GM23338 (cell line): Measurements from ENCODE around the gene GPC2. TPM values are rescaled to one million over a fixed set of nuclear protein-coding genes. Genes with fewer than 3 reads are reported as not detected.

ENCODE experiments used
- ATAC-seq: fragments of 200-7000 bp; cut with Tn5 transposase; 3 replicates; pipeline ENCODE4 v1.9.1; 2020
- DNase-seq: peaks from one replicate; pipeline ENCODE4 v3.0.0-alpha.2; 2015; ENCODE audit warnings: low spot score
- H2AFZ ChIP-seq: fragments of 200-600 bp; sonication (generic); 2 replicates; pipeline ENCODE4 v1.8.0; 2016; ENCODE audit warnings: antibody characterized with exemption, mild to moderate bottlenecking, moderate library complexity
- H3F3A ChIP-seq: fragments of 200-600 bp; sonication (generic); replicated peaks from 2 replicates; pipeline ENCODE4 v1.8.0; 2017; ENCODE audit warnings: antibody characterized with exemption, mixed run types, low read depth
- H3K27ac ChIP-seq: fragments of 200-600 bp; sonication (generic); 2 replicates; pipeline ENCODE4 v1.6.1; 2016; ENCODE audit warnings: low read depth
- H3K27me3 ChIP-seq: fragments of 200-600 bp; sonication (generic); 2 replicates; pipeline ENCODE4 v1.8.0; 2016; ENCODE audit warnings: mild to moderate bottlenecking, mixed run types, moderate library complexity; ENCODE audit not compliant: insufficient read depth
- H3K36me3 ChIP-seq: fragments of 200-600 bp; sonication (generic); 2 replicates; pipeline ENCODE4 v1.8.0; 2016; ENCODE audit warnings: mild to moderate bottlenecking; ENCODE audit not compliant: insufficient read depth
- H3K4me1 ChIP-seq: fragments of 200-600 bp; sonication (generic); 2 replicates; pipeline ENCODE4 v1.8.0; 2016; ENCODE audit warnings: mild to moderate bottlenecking, moderate library complexity; ENCODE audit not compliant: insufficient read depth
- H3K4me2 ChIP-seq: fragments of 200-600 bp; sonication (generic); 2 replicates; pipeline ENCODE4 v1.7.1; 2017; ENCODE audit warnings: mixed run types
- H3K4me3 ChIP-seq: fragments of 200-600 bp; sonication (generic); 2 replicates; pipeline ENCODE4 v1.6.1; 2016; ENCODE audit warnings: mixed run types
- H3K79me2 ChIP-seq: fragments of 200-600 bp; sonication (generic); replicated peaks from 2 replicates; pipeline ENCODE4 v1.8.0; 2017; ENCODE audit warnings: mild to moderate bottlenecking; ENCODE audit not compliant: insufficient read depth
- H3K9me2 ChIP-seq: fragments of 200-600 bp; sonication (generic); 2 replicates; pipeline ENCODE4 v1.8.0; 2017; ENCODE audit not compliant: insufficient read depth
- H4K20me1 ChIP-seq: fragments of 200-600 bp; sonication (generic); replicated peaks from 2 replicates; pipeline ENCODE4 v1.8.0; 2017; ENCODE audit warnings: mild to moderate bottlenecking; ENCODE audit not compliant: insufficient read depth
- H3K27ac Mint-ChIP-seq: 2 replicates; pipeline ENCODE4 v1.8.0; 2020; ENCODE audit warnings: inconsistent platforms, mild to moderate bottlenecking, moderate library complexity, mixed read lengths
- H3K27me3 Mint-ChIP-seq: 3 replicates; pipeline ENCODE4 v1.8.0; 2022; ENCODE audit warnings: low read depth, mild to moderate bottlenecking, moderate library complexity, mixed read lengths, inconsistent platforms; ENCODE audit not compliant: insufficient read depth, poor library complexity
- H3K36me3 Mint-ChIP-seq: 3 replicates; pipeline ENCODE4 v1.8.0; 2021; ENCODE audit warnings: low read depth, mild to moderate bottlenecking, inconsistent platforms, moderate library complexity, mixed read lengths
- H3K4me1 Mint-ChIP-seq: 3 replicates; pipeline ENCODE4 v1.8.0; 2020; ENCODE audit warnings: mild to moderate bottlenecking, inconsistent platforms, mixed read lengths
- H3K4me3 Mint-ChIP-seq: 3 replicates; pipeline ENCODE4 v1.8.0; 2021; ENCODE audit warnings: moderate library complexity, mild to moderate bottlenecking, inconsistent platforms, mixed read lengths
- H3K9me3 Mint-ChIP-seq: 3 replicates; pipeline ENCODE4 v1.8.0; 2020; ENCODE audit warnings: moderate library complexity, mild to moderate bottlenecking, inconsistent platforms, mixed read lengths
- CREB1 ChIP-seq: fragments of 250-450 bp; sonication (Bioruptor Pico); IDR thresholded peaks from 2 replicates; pipeline ENCODE4 v1.5.0; 2020; ENCODE audit warnings: low read depth, mild to moderate bottlenecking, moderate library complexity
- CTCF ChIP-seq, 2 experiments: fragments of 200-600 bp in 1 of 2; sonication (generic) in 1 of 2; conservative IDR thresholded peaks; 2 replicates each; pipeline versions ENCODE4 v1.5.1 to v1.6.1; 2016 to 2017; ENCODE audit warnings: antibody characterized with exemption in 2 of 2, low read depth in 2 of 2, mild to moderate bottlenecking in 2 of 2, moderate library complexity in 1 of 2
- ETS1 ChIP-seq: IDR thresholded peaks from 2 replicates; pipeline ENCODE4 v1.6.1; 2016; ENCODE audit warnings: antibody characterized with exemption
- EZH2 ChIP-seq: fragments of 200-600 bp; sonication (generic); IDR thresholded peaks from one replicate; pipeline ENCODE4 v1.8.0; 2017; ENCODE audit warnings: antibody characterized with exemption, mild to moderate bottlenecking, low read depth; ENCODE audit not compliant: unreplicated experiment
- EZH2phosphoT487 ChIP-seq: fragments of 200-600 bp; sonication (generic); IDR thresholded peaks from one replicate; pipeline ENCODE4 v1.8.1; 2018; ENCODE audit warnings: antibody characterized with exemption; ENCODE audit not compliant: unreplicated experiment
- JUNB ChIP-seq: IDR thresholded peaks from one replicate; pipeline ENCODE4 v1.6.1; 2016; ENCODE audit warnings: antibody characterized with exemption; ENCODE audit not compliant: unreplicated experiment
- NANOG ChIP-seq: IDR thresholded peaks from 2 replicates; pipeline ENCODE4 v1.6.1; 2016; ENCODE audit warnings: antibody characterized with exemption, borderline replicate concordance
- POLR2AphosphoS5 ChIP-seq: IDR thresholded peaks from 2 replicates; pipeline ENCODE4 v1.6.1; 2016; ENCODE audit warnings: antibody characterized with exemption, low read depth
- REST ChIP-seq: IDR thresholded peaks from one replicate; pipeline ENCODE4 v1.6.1; 2018; ENCODE audit warnings: antibody characterized with exemption; ENCODE audit not compliant: unreplicated experiment
- ZNF114 ChIP-seq: fragments of 250-450 bp; sonication (Bioruptor Pico); IDR thresholded peaks from 2 replicates; pipeline ENCODE4 v1.5.0; 2020; ENCODE audit warnings: mild to moderate bottlenecking, moderate library complexity
- ZNF331 ChIP-seq: fragments of 250-450 bp; sonication (Bioruptor Pico); IDR thresholded peaks from 2 replicates; pipeline ENCODE4 v1.5.0; 2020; ENCODE audit warnings: low read depth, mild to moderate bottlenecking, moderate library complexity
- polyA plus RNA-seq: library from polyadenylated mRNA; unstranded; fragments of >200 nt; fragmentation: Nextera tagmentation; extraction: Ambion mirVana; gene quantifications from 2 replicates; pipeline ENCODE4 v1.2.1, GENCODE V29; 2016
- total RNA-seq: library from RNA; depleted of rRNA; stranded (reverse); fragments of >200 nt; shearing (Covaris generic); gene quantifications from 2 replicates; pipeline ENCODE4 v1.2.3, GENCODE V29; 2014

Gene GPC2
- total and polyA plus RNA-seq, 2 experiments from 2014 or later, result 10.7 to 48.8 TPM

GRCh38 chr7:100122067-100122466, 55.1 kb downstream of the GPC2 start:
- no peak overlapping the region for H3K4me2 ChIP-seq
- H3K4me1 ChIP-seq, result peaks cover 8% of the 10 kb centered on the region
- no peak overlapping the region for H3K27ac Mint-ChIP-seq
- H3K79me2 ChIP-seq, result peaks cover 13% of the 10 kb centered on the region
- no peaks in the 10 kb centered on the region for H3K9me2 ChIP-seq
- peaks cover 34% of the 10 kb centered on the region for H3F3A ChIP-seq
- no peaks in the 10 kb centered on the region; the same call in 2 of the 3 replicates for H3K9me3 Mint-ChIP-seq
- no peak overlapping the region for H3K4me3 Mint-ChIP-seq
- H3K27me3 Mint-ChIP-seq, result peaks cover 23% of the 10 kb centered on the region
- DNase-seq (no peak), ATAC-seq (no peak)
- H3K27me3 ChIP-seq, result no peaks in the 10 kb centered on the region
- no peak overlapping the region for H3K27ac ChIP-seq
- H2AFZ ChIP-seq, result no peak overlapping the region
- H4K20me1 ChIP-seq, result no peaks in the 10 kb centered on the region; the same call in 1 of the 2 replicates
- H3K36me3 Mint-ChIP-seq, result peaks cover 16% of the 10 kb centered on the region; the same call in 2 of the 3 replicates
- no peak overlapping the region for H3K4me3 ChIP-seq
- no peak for TF ChIP-seq NANOG
- no peak for TF ChIP-seq ETS1
- TF ChIP-seq CREB1 (CRISPR knock-in tag), result no peak
- no peak for TF ChIP-seq REST
- TF ChIP-seq ZNF114 (CRISPR knock-in tag), result no peak
- no peak for TF ChIP-seq EZH2phosphoT487
- TF ChIP-seq ZNF331 (CRISPR knock-in tag), result no peak
- no peaks in the 10 kb centered on the region for H3K36me3 ChIP-seq
- peaks cover 8% of the 10 kb centered on the region; the same call in 2 of the 3 replicates for H3K4me1 Mint-ChIP-seq

- H3K27me3 Mint-ChIP-seq, result peaks cover 14% of the 10 kb centered on the region
- no peaks in the 10 kb centered on the region for H3K9me2 ChIP-seq
- TF ChIP-seq ZNF331 (CRISPR knock-in tag) (no peak), EZH2 (no peak), POLR2AphosphoS5 (no peak), CREB1 (CRISPR knock-in tag) (no peak), JUNB (no peak), CTCF (conservative IDR thresholded peaks at IDR 0.05; ENCODE audit: low read depth in 2 of 2) (no peak), NANOG (no peak), ETS1 (no peak)
- ATAC-seq, result no peak
- peak overlapping the region; percentile 94 for H3K4me3 Mint-ChIP-seq
- peaks cover 24% of the 10 kb centered on the region for H3F3A ChIP-seq
- peaks cover 23% of the 10 kb centered on the region; the same call in 2 of the 3 replicates for H3K36me3 Mint-ChIP-seq
- H2AFZ ChIP-seq, result no peak overlapping the region
- 0 out of 2 replicates have a peak overlapping the region, but pooled peaks have one; percentile 37 for H3K27ac ChIP-seq
- peaks cover 7% of the 10 kb centered on the region for H3K79me2 ChIP-seq
- no peaks in the 10 kb centered on the region; the same call in 1 of the 2 replicates for H4K20me1 ChIP-seq
- no peaks in the 10 kb centered on the region; the same call in 2 of the 3 replicates for H3K9me3 Mint-ChIP-seq
- H3K27ac Mint-ChIP-seq, result peak overlapping the region; percentile 18; the same call in 1 of the 2 replicates
- no peaks in the 10 kb centered on the region for H3K36me3 ChIP-seq
- peaks cover 8% of the 10 kb centered on the region; the same call in 2 of the 3 replicates for H3K4me1 Mint-ChIP-seq
- no peak for DNase-seq
- H3K4me2 ChIP-seq, result peak overlapping the region; percentile 83
- H3K4me1 ChIP-seq, result peaks cover 8% of the 10 kb centered on the region
- H3K27me3 ChIP-seq, result no peaks in the 10 kb centered on the region
- peak overlapping the region; percentile 88 for H3K4me3 ChIP-seq
These were observed 56.5 kb downstream of the GPC2 start for GRCh38 chr7:100120733-100121036.
